Activated CD4-positive, alpha-beta T cell treated with anti-CD3 and anti-CD28 coated beads, Interleukin-2, amount 50 U/mL, for 4 hours (primary cell): Measurements from ENCODE around the gene MTERF1.
"Not testable (repeated sequence)": the region's sequence is repeated elsewhere in the genome, so short reads cannot be mapped to it uniquely, and the experiment has no call there.

Experiments used
- DNase-seq, 2 experiments: peaks; one replicate each; pipeline ENCODE4 v3.0.0-alpha.2; 2020

Gene MTERF1

GRCh38 chr7:91880413-91881241 lies at the start of gene MTERF1:
Gene MTERF1, minus strand, starts transcription at chr7:91880702. Its CDS starts 619 bp downstream, at chr7:91880083.
- peak; percentile 91 to 92 for DNase-seq

- no peak for DNase-seq
These were observed 49.0 kb upstream of the MTERF1 start for GRCh38 chr7:91929463-91929862.

- DNase-seq = no peak
These were observed 47.4 kb upstream of the MTERF1 start for GRCh38 chr7:91927912-91928311.

- DNase-seq = no peak
These were observed 42.4 kb upstream of the MTERF1 start for GRCh38 chr7:91922857-91923256.

- no peak for DNase-seq
These were observed 37.9 kb upstream of the MTERF1 start for GRCh38 chr7:91918356-91918755.

GRCh38 chr7:91916051-91916440 lies 35.5 kb upstream of the MTERF1 start:
- no peak for DNase-seq

GRCh38 chr7:91915401-91916050 lies 35.0 kb upstream of the MTERF1 start:
- no peak for DNase-seq

- DNase-seq = no peak
These were observed 33.1 kb upstream of the MTERF1 start for GRCh38 chr7:91913612-91914011.

GRCh38 chr7:91912494-91912893 lies 32.0 kb upstream of the MTERF1 start:
- DNase-seq = no peak

GRCh38 chr7:91911121-91911520 lies 30.6 kb upstream of the MTERF1 start:
- no peak for DNase-seq

- DNase-seq = no peak
These were observed 29.7 kb upstream of the MTERF1 start for GRCh38 chr7:91910171-91910570.

GRCh38 chr7:91899563-91899962 lies 19.1 kb upstream of the MTERF1 start:
- no peak for DNase-seq

- no peak for DNase-seq
These were observed 17.9 kb upstream of the MTERF1 start for GRCh38 chr7:91898240-91898992.

GRCh38 chr7:91894781-91895480 lies 14.4 kb upstream of the MTERF1 start:
- DNase-seq = no peak

- DNase-seq = not testable (repeated sequence)
These were observed 13.2 kb upstream of the MTERF1 start for GRCh38 chr7:91893699-91894098.

GRCh38 chr7:91892821-91893340 lies 12.4 kb upstream of the MTERF1 start:
- DNase-seq = no peak

GRCh38 chr7:91892099-91892705 lies 11.7 kb upstream of the MTERF1 start:
- DNase-seq = no peak

GRCh38 chr7:91888271-91889175 lies 8.0 kb upstream of the MTERF1 start:
- DNase-seq = not testable (repeated sequence)

- DNase-seq = not testable (repeated sequence)
These were observed 7.1 kb upstream of the MTERF1 start for GRCh38 chr7:91887336-91888213.
